ENCODE measurements around the gene MYL12B.

- TF ChIP-seq TCF7L2 (IDR thresholded peaks at IDR 0.05; ENCODE audit: low read depth, low read length), result no peak
- TF ChIP-seq CTCF (IDR thresholded peaks at IDR 0.05), result no peak
- TF ChIP-seq REST (IDR thresholded peaks at IDR 0.05; ENCODE audit: insufficient read depth in 1 of 2, low read depth in 2 of 2, low read length in 1 of 2), result no peak
- no peak; the same call in 1 of the 2 replicates for TF ChIP-seq POLR2AphosphoS5 (IDR thresholded peaks at IDR 0.05; ENCODE audit: low read depth, low read length)
Observed at GRCh38 chr18:3263132-3263700, 1.3 kb downstream of the MYL12B start.

Measured in Panc1 (cell line).